Chondrocyte (in vitro differentiated cells): ENCODE data around the gene PHF21B. TPM values are rescaled to one million over a fixed set of nuclear protein-coding genes. Genes with fewer than 3 reads are reported as not detected.
A peak's percentile ranks its signal among the peaks of the same experiment; 100 is the strongest.

Experiments
- DNase-seq: peaks from one replicate; pipeline ENCODE4 v3.0.0; 2021; ENCODE audit warnings: mixed read lengths, low spot score
- H3K27ac Mint-ChIP-seq: one replicate; pipeline ENCODE4 v1.8.0; 2021; ENCODE audit warnings: mild to moderate bottlenecking, moderate library complexity, mixed read lengths; ENCODE audit not compliant: unreplicated experiment
- H3K27me3 Mint-ChIP-seq: 2 replicates; pipeline ENCODE4 v1.8.0; 2021; ENCODE audit warnings: low read depth, mixed read lengths
- H3K36me3 Mint-ChIP-seq: 2 replicates; pipeline ENCODE4 v1.8.0; 2021; ENCODE audit warnings: low read depth, mixed read lengths
- H3K4me1 Mint-ChIP-seq: 2 replicates; pipeline ENCODE4 v1.8.0; 2021; ENCODE audit warnings: low read depth, mild to moderate bottlenecking, mixed read lengths
- H3K4me3 Mint-ChIP-seq: one replicate; pipeline ENCODE4 v1.8.0; 2021; ENCODE audit warnings: mild to moderate bottlenecking, moderate library complexity, mixed read lengths; ENCODE audit not compliant: unreplicated experiment
- H3K9me3 Mint-ChIP-seq: 2 replicates; pipeline ENCODE4 v1.8.0; 2021; ENCODE audit warnings: low read depth, mixed read lengths
- total RNA-seq: library from RNA; stranded (reverse); gene quantifications from 3 replicates; pipeline ENCODE4 v1.2.1, GENCODE V29; 2021
- TF ChIP-seq, protein P1 (sequence below): fragments of 200-600 bp; sonication (generic); IDR thresholded peaks from 2 replicates; pipeline ENCODE4 v1.5.0; 2021; ENCODE audit warnings: antibody characterized with exemption, mild to moderate bottlenecking, moderate library complexity

The PHF21B gene
- total RNA-seq, 1 donor from 2014 or later: 0.82 TPM

DNA sequence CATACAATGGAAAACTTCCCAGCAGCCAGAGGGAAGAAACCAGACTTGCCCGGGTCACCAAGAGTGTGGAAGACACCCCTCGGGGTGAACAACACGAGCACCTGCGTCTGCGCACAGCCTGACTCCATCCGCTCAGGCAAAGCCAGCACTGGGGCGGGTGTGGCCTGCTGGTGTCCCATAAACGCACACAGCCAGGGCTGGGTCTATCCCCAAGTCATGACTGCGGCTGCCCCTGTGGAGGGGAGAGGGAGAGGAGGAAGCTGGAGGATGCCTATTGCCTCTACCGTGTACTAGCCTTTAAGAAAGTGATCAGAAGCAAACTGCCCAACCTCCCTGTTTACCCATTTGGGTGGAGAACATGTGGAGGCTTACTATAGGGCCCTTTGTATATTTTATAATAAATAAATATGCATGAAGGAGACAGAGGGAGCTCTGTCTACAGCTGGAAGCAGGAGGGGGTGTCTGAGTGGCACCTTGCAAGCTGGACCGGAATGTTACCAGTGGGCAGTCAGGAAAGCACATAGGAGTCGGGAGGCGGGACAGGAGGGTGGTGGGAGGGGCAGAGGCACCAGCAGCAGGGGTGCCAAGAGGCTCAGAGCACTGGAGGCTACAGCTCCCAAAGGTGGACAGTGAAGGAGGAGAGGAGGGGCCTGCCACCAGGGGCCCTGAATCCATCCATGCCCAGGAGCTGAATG lies 79.6 kb downstream of the PHF21B start:
- DNase-seq: peak; percentile 55
- no peak overlapping the region for H3K4me3 Mint-ChIP-seq
- no peaks in the 10 kb centered on the region for H3K9me3 Mint-ChIP-seq
- H3K36me3 Mint-ChIP-seq: no peaks in the 10 kb centered on the region
- H3K27ac Mint-ChIP-seq: no peak overlapping the region
- TF ChIP-seq, protein P1, sequence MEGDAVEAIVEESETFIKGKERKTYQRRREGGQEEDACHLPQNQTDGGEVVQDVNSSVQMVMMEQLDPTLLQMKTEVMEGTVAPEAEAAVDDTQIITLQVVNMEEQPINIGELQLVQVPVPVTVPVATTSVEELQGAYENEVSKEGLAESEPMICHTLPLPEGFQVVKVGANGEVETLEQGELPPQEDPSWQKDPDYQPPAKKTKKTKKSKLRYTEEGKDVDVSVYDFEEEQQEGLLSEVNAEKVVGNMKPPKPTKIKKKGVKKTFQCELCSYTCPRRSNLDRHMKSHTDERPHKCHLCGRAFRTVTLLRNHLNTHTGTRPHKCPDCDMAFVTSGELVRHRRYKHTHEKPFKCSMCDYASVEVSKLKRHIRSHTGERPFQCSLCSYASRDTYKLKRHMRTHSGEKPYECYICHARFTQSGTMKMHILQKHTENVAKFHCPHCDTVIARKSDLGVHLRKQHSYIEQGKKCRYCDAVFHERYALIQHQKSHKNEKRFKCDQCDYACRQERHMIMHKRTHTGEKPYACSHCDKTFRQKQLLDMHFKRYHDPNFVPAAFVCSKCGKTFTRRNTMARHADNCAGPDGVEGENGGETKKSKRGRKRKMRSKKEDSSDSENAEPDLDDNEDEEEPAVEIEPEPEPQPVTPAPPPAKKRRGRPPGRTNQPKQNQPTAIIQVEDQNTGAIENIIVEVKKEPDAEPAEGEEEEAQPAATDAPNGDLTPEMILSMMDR: no peak
- H3K4me1 Mint-ChIP-seq: no peaks in the 10 kb centered on the region
- no peaks in the 10 kb centered on the region for H3K27me3 Mint-ChIP-seq

DNA sequence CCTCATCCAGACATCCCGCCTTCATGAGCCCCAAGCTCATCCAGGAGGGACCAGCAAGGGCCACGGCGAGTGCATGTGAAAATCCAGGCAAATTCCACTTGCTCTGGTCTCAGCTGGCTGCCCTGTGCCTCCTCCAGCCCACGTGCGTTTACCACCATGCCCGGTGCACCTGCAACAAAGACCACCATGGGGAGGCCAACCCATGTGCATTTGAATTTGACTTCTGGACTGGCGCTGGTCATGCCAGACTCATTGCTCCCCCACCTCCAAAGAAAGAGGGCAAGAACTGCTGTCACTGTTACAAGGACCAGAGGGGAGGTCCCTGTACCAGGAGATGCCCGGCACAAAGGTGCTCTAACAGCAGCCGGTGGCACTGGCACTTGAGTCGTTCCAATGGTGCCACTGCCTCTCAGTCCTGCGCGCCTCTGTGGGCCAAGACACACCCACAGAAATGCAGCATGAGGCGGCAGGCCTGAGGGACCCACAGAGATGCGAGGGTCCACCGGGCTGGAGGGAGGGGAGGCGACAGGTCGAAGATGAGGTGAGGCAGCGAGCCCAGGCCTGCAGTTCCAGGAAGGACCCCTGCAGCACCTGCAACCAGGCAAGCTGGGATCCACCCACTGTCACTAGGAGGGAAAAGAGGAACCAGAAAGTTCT lies 80.3 kb downstream of the PHF21B start:
- Mint-ChIP-seq H3K36me3 (no peaks in the 10 kb centered on the region), H3K9me3 (peaks cover under 1% of the 10 kb centered on the region), H3K27ac (no peak overlapping the region), H3K4me3 (no peak overlapping the region), H3K4me1 (no peaks in the 10 kb centered on the region), H3K27me3 (no peaks in the 10 kb centered on the region)
- TF ChIP-seq, protein P1: no peak
- DNase-seq: peak; percentile 65

DNA sequence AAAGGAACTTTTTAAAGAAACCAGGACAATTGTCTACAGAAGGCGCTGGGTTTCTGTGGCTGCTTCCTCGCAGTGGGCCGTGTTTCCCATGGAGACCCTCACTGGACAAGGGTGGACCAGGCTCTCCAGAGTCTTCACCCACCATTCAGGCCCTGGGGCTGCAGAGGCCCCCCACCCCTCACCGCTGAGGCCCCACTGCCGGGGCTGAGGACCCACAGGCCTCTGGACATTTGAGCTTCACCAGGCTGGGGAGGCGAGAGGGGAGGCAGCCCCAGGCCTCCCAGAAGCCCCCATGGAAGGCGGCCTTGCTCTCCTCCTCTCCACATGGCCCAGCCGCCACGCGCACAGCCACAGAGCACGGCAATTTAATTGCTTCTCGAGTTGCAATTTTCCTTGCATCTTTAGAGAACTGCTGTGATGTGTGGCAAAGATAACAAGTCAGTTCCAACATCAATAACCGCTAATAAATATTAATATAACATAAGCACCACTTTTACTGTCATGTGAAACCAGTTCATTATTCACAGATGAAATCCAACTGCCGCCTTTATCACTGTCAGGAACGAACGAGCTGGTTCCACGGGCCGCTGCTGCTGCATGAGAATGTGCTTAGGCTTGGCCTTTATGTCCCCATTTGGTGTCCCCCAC lies 81.0 kb downstream of the PHF21B start:
- peaks cover 4% of the 10 kb centered on the region for H3K9me3 Mint-ChIP-seq
- TF ChIP-seq, protein P1: no peak
- DNase-seq: peak; percentile 47
- no peak overlapping the region for H3K4me3 Mint-ChIP-seq
- no peak overlapping the region for H3K27ac Mint-ChIP-seq
- H3K36me3 Mint-ChIP-seq: no peaks in the 10 kb centered on the region
- no peaks in the 10 kb centered on the region for H3K27me3 Mint-ChIP-seq
- H3K4me1 Mint-ChIP-seq: no peaks in the 10 kb centered on the region

DNA sequence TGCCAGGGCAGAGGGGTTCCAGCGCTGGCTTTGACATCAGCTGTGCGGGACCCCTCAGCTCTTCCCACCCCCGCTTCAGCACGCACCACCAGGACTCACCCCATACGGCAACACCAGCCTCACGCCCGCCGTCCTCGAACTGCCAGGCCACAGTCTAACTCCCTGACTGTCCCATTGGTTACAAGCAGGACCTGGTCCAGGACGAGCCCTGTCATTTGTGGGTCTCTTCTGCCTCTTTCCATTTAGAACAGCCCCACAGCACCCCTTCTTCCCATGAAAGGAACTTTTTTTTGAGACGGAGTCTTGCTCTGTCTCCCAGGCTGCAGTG lies 81.7 kb downstream of the PHF21B start:
- no peaks in the 10 kb centered on the region for H3K36me3 Mint-ChIP-seq
- no peak overlapping the region for H3K27ac Mint-ChIP-seq
- no peak overlapping the region for H3K4me3 Mint-ChIP-seq

More for the DNA sequence above, 81.7 kb downstream of the PHF21B start:
- H3K9me3 Mint-ChIP-seq: peaks cover 4% of the 10 kb centered on the region
- no peaks in the 10 kb centered on the region for H3K27me3 Mint-ChIP-seq
- DNase-seq: peak; percentile 70
- no peaks in the 10 kb centered on the region for H3K4me1 Mint-ChIP-seq
- TF ChIP-seq, protein P1: no peak
